ENCODE measurements around the gene TENT5C. TPM values are rescaled to one million over a fixed set of nuclear protein-coding genes. Genes with fewer than 3 reads are reported as not detected.

The TENT5C gene
- total RNA-seq, 4 donors from 2014 or later, result 2.7 to 5.0 (median 3.4) TPM

- Histone ChIP-seq H3K27ac (no peak overlapping the region), H3K4me3 (no peak overlapping the region), H3K27me3 (peaks cover 4% of the 10 kb centered on the region), H3K4me1 (peaks cover 30% of the 10 kb centered on the region), H3K9me3 (no peaks in the 10 kb centered on the region), H3K36me3 (no peaks in the 10 kb centered on the region)
- TF ChIP-seq CTCF (IDR thresholded peaks at IDR 0.05) (no peak), POLR2A (IDR thresholded peaks at IDR 0.05) (no peak), EP300 (IDR thresholded peaks at IDR 0.05) (no peak), POLR2AphosphoS5 (IDR thresholded peaks at IDR 0.05) (no peak)
- 37% methylated on average over 5 of the region's 6 CpGs for WGBS
- DNase-seq (ENCODE audit: low spot score in 2 of 2), result no peak
Measured at GRCh38 chr1:117659550-117660270, 53.9 kb downstream of the TENT5C start.

GRCh38 chr1:117660271-117660965 is 54.6 kb downstream of the TENT5C start:
- no peak overlapping the region for H3K27ac ChIP-seq
- DNase-seq (ENCODE audit: low spot score in 2 of 2), result no peak
- H3K36me3 ChIP-seq, result no peaks in the 10 kb centered on the region
- WGBS, result 54% methylated on average over 6 of the region's 6 CpGs
- H3K4me3 ChIP-seq, result no peak overlapping the region
- H3K4me1 ChIP-seq, result peaks cover 23% of the 10 kb centered on the region
- TF ChIP-seq POLR2AphosphoS5 (IDR thresholded peaks at IDR 0.05) (no peak), EP300 (IDR thresholded peaks at IDR 0.05) (no peak), CTCF (IDR thresholded peaks at IDR 0.05) (no peak), POLR2A (IDR thresholded peaks at IDR 0.05) (no peak)
- no peaks in the 10 kb centered on the region for H3K9me3 ChIP-seq
- peaks cover 4% of the 10 kb centered on the region for H3K27me3 ChIP-seq

- peaks cover 17% of the 10 kb centered on the region for H3K4me1 ChIP-seq
- H3K27me3 ChIP-seq, result no peaks in the 10 kb centered on the region
- H3K4me3 ChIP-seq, result no peak overlapping the region
- no peaks in the 10 kb centered on the region for H3K36me3 ChIP-seq
- TF ChIP-seq POLR2AphosphoS5 (IDR thresholded peaks at IDR 0.05), result no peak
- no peak for TF ChIP-seq POLR2A (IDR thresholded peaks at IDR 0.05)
- no peak for TF ChIP-seq EP300 (IDR thresholded peaks at IDR 0.05)
- no peak for TF ChIP-seq CTCF (IDR thresholded peaks at IDR 0.05)
- DNase-seq (ENCODE audit: low spot score in 2 of 2), result no peak
- no peak overlapping the region for H3K27ac ChIP-seq
- 91% methylated on average over 6 of the region's 6 CpGs for WGBS
- H3K9me3 ChIP-seq, result no peaks in the 10 kb centered on the region
Measured at GRCh38 chr1:117661027-117661426, 55.2 kb downstream of the TENT5C start.

GRCh38 chr1:117662667-117663066 is 56.8 kb downstream of the TENT5C start:
- TF ChIP-seq POLR2AphosphoS5 (IDR thresholded peaks at IDR 0.05) (no peak), POLR2A (IDR thresholded peaks at IDR 0.05) (no peak), CTCF (IDR thresholded peaks at IDR 0.05) (no peak), EP300 (IDR thresholded peaks at IDR 0.05) (no peak)
- Histone ChIP-seq H3K9me3 (no peaks in the 10 kb centered on the region), H3K36me3 (no peaks in the 10 kb centered on the region), H3K27me3 (no peaks in the 10 kb centered on the region), H3K4me1 (peaks cover 9% of the 10 kb centered on the region), H3K4me3 (no peak overlapping the region), H3K27ac (no peak overlapping the region)
- no peak for DNase-seq (ENCODE audit: low spot score in 2 of 2)
- WGBS, result no CpG with 5 or more reads among the region's 1 CpG

DNA sequence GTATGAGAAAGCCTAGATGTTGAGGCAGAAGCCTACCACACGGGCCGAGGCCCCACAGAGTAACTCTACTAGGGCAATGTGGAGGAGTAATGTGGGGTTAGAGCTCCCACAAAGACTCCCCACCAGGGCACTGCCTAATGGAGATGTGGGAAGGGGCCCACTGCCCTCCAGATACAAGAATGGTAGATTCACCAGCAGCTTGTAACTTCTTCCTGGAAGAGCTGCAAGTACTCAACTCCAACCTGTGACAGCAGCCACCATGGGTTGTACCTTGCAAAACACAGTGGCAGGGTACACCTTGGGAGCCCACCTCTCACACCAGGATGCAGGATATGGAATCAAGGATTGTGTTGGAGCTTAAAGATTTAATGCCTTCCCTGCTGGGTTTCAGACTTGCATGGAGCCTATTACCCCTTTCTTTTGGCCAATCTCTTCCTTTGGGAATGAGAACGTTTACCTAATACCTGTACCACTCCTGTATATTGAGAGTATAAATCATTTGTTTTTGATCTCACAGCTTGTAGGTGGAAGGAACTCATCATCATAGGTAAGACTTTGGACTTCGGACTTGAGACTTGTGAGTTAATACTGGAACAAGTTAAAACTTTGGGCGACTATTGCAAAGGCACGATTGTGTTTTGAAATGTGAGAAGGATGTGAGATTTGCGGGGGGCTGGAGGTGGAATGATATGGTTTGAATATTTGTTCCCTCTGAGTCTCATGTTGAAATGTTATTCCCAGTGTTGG is 57.5 kb downstream of the TENT5C start:
- DNase-seq (ENCODE audit: low spot score in 2 of 2), result no peak
- TF ChIP-seq POLR2A (IDR thresholded peaks at IDR 0.05) (no peak), EP300 (IDR thresholded peaks at IDR 0.05) (no peak)
- no peaks in the 10 kb centered on the region for H3K36me3 ChIP-seq
- no peak overlapping the region for H3K27ac ChIP-seq
- no peaks in the 10 kb centered on the region for H3K9me3 ChIP-seq
- H3K4me3 ChIP-seq, result no peak overlapping the region
- H3K4me1 ChIP-seq, result peaks cover 9% of the 10 kb centered on the region
- WGBS, result 87% methylated on average over 7 of the region's 7 CpGs
- no peaks in the 10 kb centered on the region for H3K27me3 ChIP-seq

All from suprapubic skin (tissue), 4 donors.